ENCODE results near the gene GRAMD4.

- TF ChIP-seq SIN3A (IDR thresholded peaks at IDR 0.05; ENCODE audit: borderline replicate concordance, insufficient read depth, low read length) = no peak
- no peak for TF ChIP-seq FOXP2 (optimal IDR thresholded peaks at IDR 0.05; ENCODE audit: borderline replicate concordance, extremely low read depth, extremely low read length, insufficient read depth)
- TF ChIP-seq POLR2AphosphoS5 (IDR thresholded peaks at IDR 0.05; ENCODE audit: low read depth, low read length) = no peak
Measured at GRCh38 chr22:46672731-46673130, 52.5 kb downstream of the GRAMD4 start.

All from PFSK-1 (cell line).